Measurements from ENCODE around the gene MRPL51. TPM values are rescaled to one million over a fixed set of nuclear protein-coding genes. Genes with fewer than 3 reads are reported as not detected.

MRPL51 gene
- total and polyA plus RNA-seq, 2 donors from 2014 or later: 132 to 268 TPM

GRCh38 chr12:6465467-6466183 is 27.4 kb downstream of the MRPL51 start:
- intact Hi-C loops (cut with DNase I): loop anchor here (10.0 kb wide), 1 partner anchor 51 kb away; no protein-coding TSS in a partner anchor
- H3K9ac ChIP-seq (ENCODE audit: low read length in 3 of 3): no peak overlapping the region
- peaks cover 3 to 12% (median 4%) of the 10 kb centered on the region in 3 donors for H3K4me1 ChIP-seq (ENCODE audit: control insufficient read depth in 2 of 3, insufficient read depth in 2 of 3, low read depth in 1 of 3, low read length in 3 of 3)
- H3K4me3 ChIP-seq (ENCODE audit: low read length in 3 of 3): no peak overlapping the region
- H3K36me3 ChIP-seq (ENCODE audit: control insufficient read depth in 2 of 3, insufficient read depth in 3 of 3, low read length in 3 of 3): peaks cover 2 to 33% (median 9%) of the 10 kb centered on the region in 3 donors
- TF ChIP-seq CTCF (IDR thresholded peaks at IDR 0.05; ENCODE audit: borderline replicate concordance, extremely low read depth, insufficient read depth): peak; percentile 91
- DNase-seq (peak in 4 of 5 donors; percentile 63 to 86 (median 77)), FAIRE-seq (no peak)
- H3K9me3 ChIP-seq (ENCODE audit: control insufficient read depth in 2 of 3, insufficient read depth in 1 of 3, low read length in 3 of 3): no peaks in the 10 kb centered on the region
- H3K27me3 ChIP-seq (ENCODE audit: control insufficient read depth, insufficient read depth, low read length): no peaks in the 10 kb centered on the region
- H3K27ac ChIP-seq (ENCODE audit: low read depth in 2 of 2, low read length in 2 of 2): no peak overlapping the region

GRCh38 chr12:6464531-6464930 is 28.5 kb downstream of the MRPL51 start:
- TF ChIP-seq CTCF (IDR thresholded peaks at IDR 0.05; ENCODE audit: borderline replicate concordance, extremely low read depth, insufficient read depth): no peak
- H3K27me3 ChIP-seq (ENCODE audit: control insufficient read depth, insufficient read depth, low read length): no peaks in the 10 kb centered on the region
- no peak for DNase-seq
- H3K9ac ChIP-seq (ENCODE audit: low read length in 3 of 3): no peak overlapping the region
- no peak for FAIRE-seq
- peaks cover 2 to 36% (median 11%) of the 10 kb centered on the region in 3 donors for H3K36me3 ChIP-seq (ENCODE audit: control insufficient read depth in 2 of 3, insufficient read depth in 3 of 3, low read length in 3 of 3)
- no peaks in the 10 kb centered on the region for H3K9me3 ChIP-seq (ENCODE audit: control insufficient read depth in 2 of 3, insufficient read depth in 1 of 3, low read length in 3 of 3)
- H3K4me3 ChIP-seq (ENCODE audit: low read length in 3 of 3): no peak overlapping the region
- H3K27ac ChIP-seq (ENCODE audit: low read depth in 2 of 2, low read length in 2 of 2): no peak overlapping the region
- intact Hi-C loops (cut with DNase I): loop anchor here (10.0 kb wide), 1 partner anchor 50 kb away; no protein-coding TSS in a partner anchor
- H3K4me1 ChIP-seq (ENCODE audit: control insufficient read depth in 2 of 3, insufficient read depth in 2 of 3, low read depth in 1 of 3, low read length in 3 of 3): peaks cover under 1 to 8% (median 3%) of the 10 kb centered on the region in 3 donors

- FAIRE-seq (no peak), DNase-seq (no peak)
- TF ChIP-seq CTCF (IDR thresholded peaks at IDR 0.05; ENCODE audit: borderline replicate concordance, extremely low read depth, insufficient read depth): no peak
- intact Hi-C loops (cut with DNase I): loop anchor here (10.0 kb wide), 1 partner anchor 49 kb away; no protein-coding TSS in a partner anchor
- no peaks in the 10 kb centered on the region for H3K9me3 ChIP-seq (ENCODE audit: control insufficient read depth in 2 of 3, insufficient read depth in 1 of 3, low read length in 3 of 3)
- H3K4me3 ChIP-seq (ENCODE audit: low read length in 3 of 3): no peak overlapping the region
- peaks cover 0 to 2% (median 0%) of the 10 kb centered on the region in 3 donors for H3K4me1 ChIP-seq (ENCODE audit: control insufficient read depth in 2 of 3, insufficient read depth in 2 of 3, low read depth in 1 of 3, low read length in 3 of 3)
- H3K9ac ChIP-seq (ENCODE audit: low read length in 3 of 3): no peak overlapping the region
- H3K36me3 ChIP-seq (ENCODE audit: control insufficient read depth in 2 of 3, insufficient read depth in 3 of 3, low read length in 3 of 3): peaks cover 2 to 41% (median 13%) of the 10 kb centered on the region in 3 donors
- no peak overlapping the region for H3K27ac ChIP-seq (ENCODE audit: low read depth in 2 of 2, low read length in 2 of 2)
- H3K27me3 ChIP-seq (ENCODE audit: control insufficient read depth, insufficient read depth, low read length): no peaks in the 10 kb centered on the region
Observed at GRCh38 chr12:6463858-6464257, 29.2 kb downstream of the MRPL51 start.
